SK-N-SH (cell line): Measurements from ENCODE around the gene MTCL1. TPM values are rescaled to one million over a fixed set of nuclear protein-coding genes. Genes with fewer than 3 reads are reported as not detected.
A peak's percentile ranks its signal among the peaks of the same experiment; 100 is the strongest.

Experiments used
- CTCF ChIA-PET: fragments of 300-600, 350-600 bp; formaldehyde crosslinking; extraction: SDS; loops from one replicate; lab custom pipeline; 2021; lab: Yijun Ruan, JAX
- POLR2A ChIA-PET: fragments of 350-600 bp; sonication (Branson Sonifier 250); formaldehyde crosslinking; extraction: SDS; loops from one replicate; lab custom pipeline; 2020; ENCODE audit warnings: antibody characterized with exemption, inconsistent platforms; lab: Yijun Ruan, JAX
- DNase-seq: peaks from one replicate; pipeline ENCODE4 v3.0.0; 2012
- H2AFZ ChIP-seq: fragments of 200-600 bp; sonication (generic); 2 replicates; pipeline ENCODE4 v1.8.1; 2016; ENCODE audit warnings: antibody characterized with exemption, mild to moderate bottlenecking, low read depth
- H3F3A ChIP-seq: fragments of 200-600 bp; sonication (generic); replicated peaks from 2 replicates; pipeline ENCODE3; 2016; ENCODE audit warnings: antibody characterized with exemption, mild to moderate bottlenecking; ENCODE audit not compliant: insufficient read depth
- H3K27ac ChIP-seq, 2 experiments: fragments of 200-500 bp in 1 of 2; fragments of 200-600 bp in 1 of 2; sonication (Bioruptor generic) in 1 of 2; sonication (generic), shearing (Covaris generic) in 1 of 2; 2 replicates each; pipeline versions ENCODE4 v1.5.1 to v1.6.1; 2014 to 2016; ENCODE audit warnings: low read depth in 2 of 2, inconsistent platforms in 1 of 2, low read length in 1 of 2, mild to moderate bottlenecking in 1 of 2, mixed read lengths in 1 of 2
- H3K27me3 ChIP-seq: fragments of 200-600 bp; sonication (generic), shearing (Covaris generic); 2 replicates; pipeline ENCODE4 v1.6.1; 2016; ENCODE audit warnings: mixed run types; ENCODE audit not compliant: insufficient read depth
- H3K36me3 ChIP-seq, 2 experiments: fragments of 200-500 bp in 1 of 2; fragments of 200-600 bp in 1 of 2; sonication (Bioruptor generic) in 1 of 2; sonication (generic) in 1 of 2; replicated peaks in 1 of 2; 2 replicates each; pipeline versions ENCODE3 to v1.5.1; 2014 to 2016; ENCODE audit warnings: low read length in 1 of 2, mild to moderate bottlenecking in 1 of 2; ENCODE audit not compliant: insufficient read depth in 2 of 2, control insufficient read depth in 1 of 2
- H3K4me1 ChIP-seq, 2 experiments: fragments of 200-500 bp in 1 of 2; fragments of 200-600 bp in 1 of 2; sonication (Bioruptor generic) in 1 of 2; sonication (generic), shearing (Covaris generic) in 1 of 2; 2 replicates each; pipeline versions ENCODE4 v1.5.1 to v1.6.1; 2014 to 2016; ENCODE audit warnings: low read depth in 1 of 2, low read length in 1 of 2, mixed run types in 1 of 2; ENCODE audit not compliant: insufficient read depth in 2 of 2, control insufficient read depth in 1 of 2
- H3K4me2 ChIP-seq: fragments of 200-600 bp; sonication (generic), shearing (Covaris generic); 2 replicates; pipeline ENCODE4 v1.6.1; 2017; ENCODE audit warnings: mixed run types
- H3K4me3 ChIP-seq, 2 experiments: fragments of 200-500 bp in 1 of 2; fragments of 200-600 bp in 1 of 2; sonication (Bioruptor generic) in 1 of 2; sonication (generic), shearing (Covaris generic) in 1 of 2; 2 replicates each; pipeline versions ENCODE4 v1.5.1 to v1.8.1; 2014 to 2016; ENCODE audit warnings: low read depth in 2 of 2, inconsistent platforms in 1 of 2, low read length in 1 of 2, mild to moderate bottlenecking in 1 of 2, mixed read lengths in 1 of 2, moderate library complexity in 1 of 2
- H3K79me2 ChIP-seq: fragments of 200-600 bp; sonication (generic); 2 replicates; pipeline ENCODE4 v1.8.1; 2017; ENCODE audit warnings: mild to moderate bottlenecking; ENCODE audit not compliant: insufficient read depth
- H3K9ac ChIP-seq: fragments of 200-600 bp; sonication (generic); 2 replicates; pipeline ENCODE4 v1.6.1; 2017; ENCODE audit warnings: mixed run types
- H3K9me2 ChIP-seq: fragments of 200-600 bp; sonication (generic); 2 replicates; pipeline ENCODE4 v1.6.1; 2017; ENCODE audit warnings: mixed run types
- H3K9me3 ChIP-seq: fragments of 200-600 bp; sonication (generic); 2 replicates; pipeline ENCODE4 v1.6.1; 2017; ENCODE audit warnings: mixed run types, mild to moderate bottlenecking, moderate library complexity
- H4K20me1 ChIP-seq: fragments of 200-600 bp; sonication (generic); 2 replicates; pipeline ENCODE4 v1.6.1; 2017; ENCODE audit warnings: mild to moderate bottlenecking, mixed run types; ENCODE audit not compliant: insufficient read depth
- CHD2 ChIP-seq: fragments of 150-350 bp; IDR thresholded peaks from 2 replicates; pipeline ENCODE4 v1.6.1; 2018; ENCODE audit warnings: low read length; ENCODE audit not compliant: partially characterized antibody
- FOSL2 ChIP-seq: IDR thresholded peaks from 2 replicates; pipeline ENCODE4 v1.4.0; 2012; ENCODE audit warnings: low read depth, mild to moderate bottlenecking, moderate library complexity, borderline replicate concordance
- GABPA ChIP-seq: IDR thresholded peaks from 2 replicates; pipeline ENCODE4 v1.4.0; 2012; ENCODE audit warnings: low read depth, mild to moderate bottlenecking
- JUND ChIP-seq: IDR thresholded peaks from 2 replicates; pipeline ENCODE4 v1.4.0; 2012
- MAX ChIP-seq: IDR thresholded peaks from 2 replicates; pipeline ENCODE4 v1.4.0; 2012; ENCODE audit warnings: low read depth
- MEF2A ChIP-seq: IDR thresholded peaks from 2 replicates; pipeline ENCODE4 v1.4.0; 2012; ENCODE audit warnings: low read depth, borderline replicate concordance
- NFIC ChIP-seq: IDR thresholded peaks from 2 replicates; pipeline ENCODE4 v1.4.0; 2012; ENCODE audit warnings: borderline replicate concordance
- NRF1 ChIP-seq: IDR thresholded peaks from 2 replicates; pipeline ENCODE4 v1.6.1; 2012; ENCODE audit warnings: low read depth, mild to moderate bottlenecking, low read length
- RCOR1 ChIP-seq: fragments of 150-350 bp; IDR thresholded peaks from 2 replicates; pipeline ENCODE4 v1.6.1; 2017; ENCODE audit warnings: antibody characterized with exemption, low read length
- RFX5 ChIP-seq: IDR thresholded peaks from 2 replicates; pipeline ENCODE4 v1.6.1; 2012; ENCODE audit warnings: mild to moderate bottlenecking, improper control_type of control experiment, low read length
- RXRA ChIP-seq: IDR thresholded peaks from 2 replicates; pipeline ENCODE4 v1.4.0; 2012; ENCODE audit warnings: low read depth, mild to moderate bottlenecking, borderline replicate concordance
- SMC3 ChIP-seq: IDR thresholded peaks from 2 replicates; pipeline ENCODE4 v1.6.1; 2012; ENCODE audit warnings: low read depth, low read length, improper control_type of control experiment
- TAF1 ChIP-seq: IDR thresholded peaks from 2 replicates; pipeline ENCODE4 v1.6.1; 2012; ENCODE audit warnings: low read depth, mild to moderate bottlenecking, low read length, moderate library complexity, borderline replicate concordance
- TCF12 ChIP-seq: IDR thresholded peaks from 2 replicates; pipeline ENCODE4 v1.4.0; 2012
- YY1 ChIP-seq: IDR thresholded peaks from 2 replicates; pipeline ENCODE4 v1.4.0; 2012; ENCODE audit warnings: low read depth, mild to moderate bottlenecking
- WGBS: methylation state at CpG from one replicate; pipeline ENCODE4 v1.1.6; 2017; ENCODE audit warnings: low lambda C conversion rate; 5-methylcytosine and 5-hydroxymethylcytosine counted together
- polyA plus RNA-seq, 3 experiments: library from polyadenylated mRNA; depleted of rRNA; stranded (reverse); fragments of >200 nt; gene quantifications; 2 replicates each; pipeline ENCODE4 v1.2.3, GENCODE V29; 2012
- TF ChIP-seq, protein P1 (sequence below): IDR thresholded peaks from 2 replicates; pipeline ENCODE4 v1.4.0; 2012; ENCODE audit warnings: low read depth, borderline replicate concordance
- TF ChIP-seq, protein P2 (sequence below): IDR thresholded peaks from 2 replicates; pipeline ENCODE4; 2012
- TF ChIP-seq, protein P3 (sequence below): IDR thresholded peaks from 2 replicates; pipeline ENCODE4 v1.6.1; 2012; ENCODE audit warnings: mild to moderate bottlenecking, low read depth, low read length, moderate library complexity
- TF ChIP-seq, protein P4 (sequence below): fragments of 150-350 bp; IDR thresholded peaks from 2 replicates; pipeline ENCODE4 v1.6.1; 2016; ENCODE audit warnings: mild to moderate bottlenecking, low read depth, low read length

Gene MTCL1
- polyA plus RNA-seq, 1 of the 3 experiments (the other 2 are of a cell fraction), result 33.5 TPM

GRCh38 chr18:8801263-8801901 is 96.0 kb downstream of the MTCL1 start:
- Histone ChIP-seq H3K79me2 (peaks cover 18% of the 10 kb centered on the region), H3K9me2 (no peaks in the 10 kb centered on the region), H3K4me2 (peak overlapping the region; percentile 52), H3K36me3 (peaks cover 28 to 59% of the 10 kb centered on the region in 2 experiments), H3K27me3 (no peaks in the 10 kb centered on the region), H3K27ac (peak overlapping the region; percentile 67 to 88; a peak in 3 of 4 replicates), H3K9me3 (no peaks in the 10 kb centered on the region), H3K4me3 (no peak overlapping the region), H3K9ac (peak overlapping the region; percentile 60), H2AFZ (no peak overlapping the region), H4K20me1 (no peaks in the 10 kb centered on the region), H3F3A (peaks cover 27% of the 10 kb centered on the region), H3K4me1 (peaks cover 30 to 44% of the 10 kb centered on the region in 2 experiments)
- POLR2A ChIA-PET, result no interaction called here
- TF ChIP-seq YY1 (no peak), CHD2 (no peak), SMC3 (no peak), RXRA (no peak), RCOR1 (no peak), MAX (no peak), NFIC (no peak), NRF1 (no peak), JUND (no peak), TAF1 (no peak), GABPA (no peak), MEF2A (no peak), RFX5 (no peak), FOSL2 (no peak), TCF12 (no peak)
- TF ChIP-seq, protein P1, sequence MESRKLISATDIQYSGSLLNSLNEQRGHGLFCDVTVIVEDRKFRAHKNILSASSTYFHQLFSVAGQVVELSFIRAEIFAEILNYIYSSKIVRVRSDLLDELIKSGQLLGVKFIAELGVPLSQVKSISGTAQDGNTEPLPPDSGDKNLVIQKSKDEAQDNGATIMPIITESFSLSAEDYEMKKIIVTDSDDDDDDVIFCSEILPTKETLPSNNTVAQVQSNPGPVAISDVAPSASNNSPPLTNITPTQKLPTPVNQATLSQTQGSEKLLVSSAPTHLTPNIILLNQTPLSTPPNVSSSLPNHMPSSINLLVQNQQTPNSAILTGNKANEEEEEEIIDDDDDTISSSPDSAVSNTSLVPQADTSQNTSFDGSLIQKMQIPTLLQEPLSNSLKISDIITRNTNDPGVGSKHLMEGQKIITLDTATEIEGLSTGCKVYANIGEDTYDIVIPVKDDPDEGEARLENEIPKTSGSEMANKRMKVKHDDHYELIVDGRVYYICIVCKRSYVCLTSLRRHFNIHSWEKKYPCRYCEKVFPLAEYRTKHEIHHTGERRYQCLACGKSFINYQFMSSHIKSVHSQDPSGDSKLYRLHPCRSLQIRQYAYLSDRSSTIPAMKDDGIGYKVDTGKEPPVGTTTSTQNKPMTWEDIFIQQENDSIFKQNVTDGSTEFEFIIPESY, result no peak
- TF ChIP-seq, protein P2, sequence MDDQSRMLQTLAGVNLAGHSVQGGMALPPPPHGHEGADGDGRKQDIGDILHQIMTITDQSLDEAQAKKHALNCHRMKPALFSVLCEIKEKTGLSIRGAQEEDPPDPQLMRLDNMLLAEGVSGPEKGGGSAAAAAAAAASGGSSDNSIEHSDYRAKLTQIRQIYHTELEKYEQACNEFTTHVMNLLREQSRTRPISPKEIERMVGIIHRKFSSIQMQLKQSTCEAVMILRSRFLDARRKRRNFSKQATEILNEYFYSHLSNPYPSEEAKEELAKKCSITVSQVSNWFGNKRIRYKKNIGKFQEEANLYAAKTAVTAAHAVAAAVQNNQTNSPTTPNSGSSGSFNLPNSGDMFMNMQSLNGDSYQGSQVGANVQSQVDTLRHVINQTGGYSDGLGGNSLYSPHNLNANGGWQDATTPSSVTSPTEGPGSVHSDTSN, result no peak
- TF ChIP-seq, protein P3, sequence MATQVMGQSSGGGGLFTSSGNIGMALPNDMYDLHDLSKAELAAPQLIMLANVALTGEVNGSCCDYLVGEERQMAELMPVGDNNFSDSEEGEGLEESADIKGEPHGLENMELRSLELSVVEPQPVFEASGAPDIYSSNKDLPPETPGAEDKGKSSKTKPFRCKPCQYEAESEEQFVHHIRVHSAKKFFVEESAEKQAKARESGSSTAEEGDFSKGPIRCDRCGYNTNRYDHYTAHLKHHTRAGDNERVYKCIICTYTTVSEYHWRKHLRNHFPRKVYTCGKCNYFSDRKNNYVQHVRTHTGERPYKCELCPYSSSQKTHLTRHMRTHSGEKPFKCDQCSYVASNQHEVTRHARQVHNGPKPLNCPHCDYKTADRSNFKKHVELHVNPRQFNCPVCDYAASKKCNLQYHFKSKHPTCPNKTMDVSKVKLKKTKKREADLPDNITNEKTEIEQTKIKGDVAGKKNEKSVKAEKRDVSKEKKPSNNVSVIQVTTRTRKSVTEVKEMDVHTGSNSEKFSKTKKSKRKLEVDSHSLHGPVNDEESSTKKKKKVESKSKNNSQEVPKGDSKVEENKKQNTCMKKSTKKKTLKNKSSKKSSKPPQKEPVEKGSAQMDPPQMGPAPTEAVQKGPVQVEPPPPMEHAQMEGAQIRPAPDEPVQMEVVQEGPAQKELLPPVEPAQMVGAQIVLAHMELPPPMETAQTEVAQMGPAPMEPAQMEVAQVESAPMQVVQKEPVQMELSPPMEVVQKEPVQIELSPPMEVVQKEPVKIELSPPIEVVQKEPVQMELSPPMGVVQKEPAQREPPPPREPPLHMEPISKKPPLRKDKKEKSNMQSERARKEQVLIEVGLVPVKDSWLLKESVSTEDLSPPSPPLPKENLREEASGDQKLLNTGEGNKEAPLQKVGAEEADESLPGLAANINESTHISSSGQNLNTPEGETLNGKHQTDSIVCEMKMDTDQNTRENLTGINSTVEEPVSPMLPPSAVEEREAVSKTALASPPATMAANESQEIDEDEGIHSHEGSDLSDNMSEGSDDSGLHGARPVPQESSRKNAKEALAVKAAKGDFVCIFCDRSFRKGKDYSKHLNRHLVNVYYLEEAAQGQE, result no peak
- TF ChIP-seq, protein P4, sequence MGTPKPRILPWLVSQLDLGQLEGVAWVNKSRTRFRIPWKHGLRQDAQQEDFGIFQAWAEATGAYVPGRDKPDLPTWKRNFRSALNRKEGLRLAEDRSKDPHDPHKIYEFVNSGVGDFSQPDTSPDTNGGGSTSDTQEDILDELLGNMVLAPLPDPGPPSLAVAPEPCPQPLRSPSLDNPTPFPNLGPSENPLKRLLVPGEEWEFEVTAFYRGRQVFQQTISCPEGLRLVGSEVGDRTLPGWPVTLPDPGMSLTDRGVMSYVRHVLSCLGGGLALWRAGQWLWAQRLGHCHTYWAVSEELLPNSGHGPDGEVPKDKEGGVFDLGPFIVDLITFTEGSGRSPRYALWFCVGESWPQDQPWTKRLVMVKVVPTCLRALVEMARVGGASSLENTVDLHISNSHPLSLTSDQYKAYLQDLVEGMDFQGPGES, result no peak
- WGBS, result 65% methylated on average over 9 of the region's 9 CpGs
- no peak for DNase-seq
- CTCF ChIA-PET, result interaction anchor here (0.9 to 2.1 kb wide), 4 partner anchors 11 to 182 kb away, joined by 3 to 6 read pairs (median 4); no protein-coding TSS in a partner anchor
